H9 (cell line): ENCODE results near the gene RGPD4. TPM values are rescaled to one million over a fixed set of nuclear protein-coding genes. Genes with fewer than 3 reads are reported as not detected.

Experiments
- DNase-seq: peaks from one replicate; pipeline ENCODE4 v3.0.0-alpha.2; 2017
- H2AFZ ChIP-seq: one replicate; pipeline ENCODE4 v1.6.1; 2013; ENCODE audit warnings: mild to moderate bottlenecking, low read length, control low read depth, moderate library complexity
- H2AK5ac ChIP-seq: 2 replicates; pipeline ENCODE4 v1.6.1; 2013; ENCODE audit warnings: low read length, control low read depth, mixed read lengths; ENCODE audit not compliant: insufficient read length
- H2BK120ac ChIP-seq: one replicate; pipeline ENCODE4 v1.6.1; 2013; ENCODE audit warnings: low read depth, mild to moderate bottlenecking, low read length, control low read depth, inconsistent platforms; ENCODE audit not compliant: poor library complexity, severe bottlenecking
- H2BK12ac ChIP-seq: 2 replicates; pipeline ENCODE4 v1.6.1; 2013; ENCODE audit warnings: low read length, control low read depth, mixed read lengths, low read depth; ENCODE audit not compliant: insufficient read length
- H2BK15ac ChIP-seq: 2 replicates; pipeline ENCODE4 v1.6.1; 2013; ENCODE audit warnings: low read depth, low read length, control low read depth
- H2BK20ac ChIP-seq: one replicate; pipeline ENCODE4 v1.6.1; 2013; ENCODE audit warnings: low read depth, mild to moderate bottlenecking, low read length, control low read depth, inconsistent platforms; ENCODE audit not compliant: poor library complexity, severe bottlenecking
- H2BK5ac ChIP-seq: 2 replicates; pipeline ENCODE4 v1.6.1; 2013; ENCODE audit warnings: low read length, control low read depth, mixed read lengths; ENCODE audit not compliant: insufficient read length
- H3K14ac ChIP-seq: 2 replicates; pipeline ENCODE4 v1.6.1; 2013; ENCODE audit warnings: low read length, control low read depth; ENCODE audit not compliant: insufficient read depth
- H3K18ac ChIP-seq: 2 replicates; pipeline ENCODE4 v1.6.1; 2013; ENCODE audit warnings: low read depth, mild to moderate bottlenecking, mixed read lengths, low read length, control low read depth; ENCODE audit not compliant: insufficient read length
- H3K23ac ChIP-seq: 2 replicates; pipeline ENCODE4 v1.6.1; 2013; ENCODE audit warnings: low read length, control low read depth, mixed read lengths, low read depth; ENCODE audit not compliant: insufficient read length
- H3K23me2 ChIP-seq: 2 replicates; pipeline ENCODE4 v1.6.1; 2013; ENCODE audit warnings: low read depth, mild to moderate bottlenecking, mixed read lengths, low read length, control low read depth; ENCODE audit not compliant: insufficient read length, poor library complexity, severe bottlenecking
- H3K27ac ChIP-seq: 2 replicates; pipeline ENCODE4 v1.5.1; 2013; ENCODE audit warnings: low read length, control low read depth, mixed read lengths, low read depth; ENCODE audit not compliant: insufficient read length
- H3K27me3 ChIP-seq: 2 replicates; pipeline ENCODE4 v1.6.1; 2013; ENCODE audit warnings: low read length, control low read depth, inconsistent platforms; ENCODE audit not compliant: insufficient read depth
- H3K4ac ChIP-seq: 2 replicates; pipeline ENCODE4 v1.6.1; 2013; ENCODE audit warnings: low read depth, mild to moderate bottlenecking, control low read depth, inconsistent platforms, low read length, moderate library complexity
- H3K4me1 ChIP-seq: 2 replicates; pipeline ENCODE4 v1.6.1; 2013; ENCODE audit warnings: low read length, control low read depth, inconsistent platforms; ENCODE audit not compliant: insufficient read depth
- H3K4me2 ChIP-seq: 2 replicates; pipeline ENCODE4 v1.6.1; 2013; ENCODE audit warnings: low read length, control low read depth, mixed read lengths; ENCODE audit not compliant: insufficient read length, insufficient read depth
- H3K56ac ChIP-seq: 2 replicates; pipeline ENCODE4 v1.6.1; 2013; ENCODE audit warnings: low read depth, mild to moderate bottlenecking, mixed read lengths, low read length, control low read depth; ENCODE audit not compliant: insufficient read length
- H3K79me1 ChIP-seq: 2 replicates; pipeline ENCODE4 v1.6.1; 2013; ENCODE audit warnings: low read depth, mild to moderate bottlenecking, moderate library complexity, low read length, control low read depth, inconsistent platforms; ENCODE audit not compliant: insufficient read depth, poor library complexity, severe bottlenecking
- H3K79me2 ChIP-seq: 2 replicates; pipeline ENCODE4 v1.6.1; 2013; ENCODE audit warnings: low read length, control low read depth, inconsistent platforms; ENCODE audit not compliant: insufficient read depth
- H3K9ac ChIP-seq: 2 replicates; pipeline ENCODE4 v1.6.1; 2013; ENCODE audit warnings: low read length, control low read depth, mixed read lengths; ENCODE audit not compliant: insufficient read length; ENCODE audit errors: extremely low read depth
- H3K9me3 ChIP-seq: one replicate; pipeline ENCODE4 v1.6.1; 2013; ENCODE audit warnings: low read depth, low read length, inconsistent platforms; ENCODE audit not compliant: control insufficient read depth
- H3T11ph ChIP-seq: one replicate; pipeline ENCODE4 v1.6.1; 2013; ENCODE audit warnings: mild to moderate bottlenecking, low read length, control low read depth, inconsistent platforms
- H4K20me1 ChIP-seq: one replicate; pipeline ENCODE4 v1.6.1; 2013; ENCODE audit not compliant: control insufficient read depth, insufficient read length, insufficient read depth
- H4K5ac ChIP-seq: 2 replicates; pipeline ENCODE4 v1.6.1; 2013; ENCODE audit warnings: low read depth, mild to moderate bottlenecking, mixed read lengths, low read length, control low read depth; ENCODE audit not compliant: insufficient read length
- H4K8ac ChIP-seq: replicated peaks from 2 replicates; pipeline ENCODE4 v1.6.1; 2013; ENCODE audit warnings: low read length, control low read depth, mixed read lengths, low read depth; ENCODE audit not compliant: insufficient read length
- H4K91ac ChIP-seq: 2 replicates; pipeline ENCODE4 v1.6.1; 2013; ENCODE audit warnings: low read depth, mild to moderate bottlenecking, moderate library complexity, mixed read lengths, low read length, control low read depth; ENCODE audit not compliant: insufficient read length
- H3K27ac Mint-ChIP-seq, 3 experiments: 2 replicates in 2 of 3; 3 replicates in 1 of 3; pipeline ENCODE4 v1.8.0; 2020 to 2021; ENCODE audit warnings: mixed read lengths in 3 of 3, mild to moderate bottlenecking in 1 of 3, moderate library complexity in 1 of 3
- H3K27me3 Mint-ChIP-seq: 2 replicates; pipeline ENCODE4 v1.8.0; 2021; ENCODE audit warnings: low read depth, mild to moderate bottlenecking, moderate library complexity, mixed read lengths
- H3K36me3 Mint-ChIP-seq, 3 experiments: 2 replicates in 2 of 3; 3 replicates in 1 of 3; pipeline ENCODE4 v1.8.0; 2020 to 2021; ENCODE audit warnings: low read depth in 3 of 3, mixed read lengths in 3 of 3; ENCODE audit not compliant: insufficient read depth in 1 of 3
- H3K4me1 Mint-ChIP-seq, 2 experiments: 2 replicates each; pipeline ENCODE4 v1.8.0; 2020; ENCODE audit warnings: mixed read lengths in 2 of 2
- H3K4me3 Mint-ChIP-seq, 2 experiments: 2 replicates in 1 of 2; 3 replicates in 1 of 2; pipeline ENCODE4 v1.8.0; 2020 to 2021; ENCODE audit warnings: mild to moderate bottlenecking in 2 of 2, mixed read lengths in 2 of 2, moderate library complexity in 1 of 2
- H3K9me3 Mint-ChIP-seq, 2 experiments: 2 replicates in 1 of 2; 3 replicates in 1 of 2; pipeline ENCODE4 v1.8.0; 2020; ENCODE audit warnings: mild to moderate bottlenecking in 2 of 2, mixed read lengths in 2 of 2, moderate library complexity in 1 of 2
- CTCF ChIP-seq: fragments of 200-600 bp; sonication (generic); conservative IDR thresholded peaks from 3 replicates; pipeline ENCODE4 v1.8.0; 2021; ENCODE audit warnings: antibody characterized with exemption, mild to moderate bottlenecking
- WGBS: extraction: QIAGEN DNeasy Blood & Tissue Kit; methylation state at CpG from one replicate; pipeline ENCODE4 v1.1.7; 2013; ENCODE audit warnings: missing lambda C conversion rate, low lambda C conversion rate, mixed read lengths; ENCODE audit not compliant: insufficient read length; ENCODE audit errors: extremely low coverage; 5-methylcytosine and 5-hydroxymethylcytosine counted together
- total RNA-seq: library from RNA; stranded (reverse); gene quantifications from 2 replicates; pipeline ENCODE4 v1.2.1, GENCODE V29; 2021

Gene RGPD4
- total RNA-seq, 1 experiment from 2014 or later: 0.07 TPM

GRCh38 chr2:107931412-107931811, 104.7 kb downstream of the RGPD4 start:
- no peaks in the 10 kb centered on the region for H3K27me3 Mint-ChIP-seq
- no peak overlapping the region for H3T11ph ChIP-seq
- H2BK12ac ChIP-seq: no peak overlapping the region
- no peak overlapping the region for H3K4me3 Mint-ChIP-seq
- no peak overlapping the region for H2BK5ac ChIP-seq
- H3K79me1 ChIP-seq: no peaks in the 10 kb centered on the region
- no peak overlapping the region for H2BK15ac ChIP-seq
- no peaks in the 10 kb centered on the region for H3K4me1 ChIP-seq
- no peak overlapping the region for H3K27ac Mint-ChIP-seq
- H3K18ac ChIP-seq: no peak overlapping the region
- peaks cover 0 to 3% of the 10 kb centered on the region in 2 experiments; a peak in 1 of 4 replicates for H3K4me1 Mint-ChIP-seq
- no CpG with 5 or more reads among the region's 3 CpGs for WGBS
- H2BK120ac ChIP-seq: no peak overlapping the region
- no peak overlapping the region for H3K27ac ChIP-seq
- no peak overlapping the region for H4K8ac ChIP-seq
- no peak overlapping the region for H3K23ac ChIP-seq
- no peak overlapping the region for H2AFZ ChIP-seq
- H3K56ac ChIP-seq: no peak overlapping the region
- H3K79me2 ChIP-seq: no peaks in the 10 kb centered on the region
- H3K14ac ChIP-seq: no peak overlapping the region
- H3K9ac ChIP-seq: no peak overlapping the region
- H2AK5ac ChIP-seq: no peak overlapping the region
- no peaks in the 10 kb centered on the region for H3K9me3 Mint-ChIP-seq
- no peak for TF ChIP-seq CTCF
- H4K5ac ChIP-seq: no peak overlapping the region
- H3K9me3 ChIP-seq: no peaks in the 10 kb centered on the region
- H2BK20ac ChIP-seq: no peak overlapping the region
- no peaks in the 10 kb centered on the region for H3K27me3 ChIP-seq
- H3K4me2 ChIP-seq: no peak overlapping the region
- no peak overlapping the region for H3K4ac ChIP-seq
- H3K36me3 Mint-ChIP-seq: no peaks in the 10 kb centered on the region
- no peaks in the 10 kb centered on the region for H3K23me2 ChIP-seq
- H4K91ac ChIP-seq: no peak overlapping the region
- no peaks in the 10 kb centered on the region for H4K20me1 ChIP-seq
- no peak for DNase-seq
